ENCODE measurements around the gene NOC2L. TPM values are rescaled to one million over a fixed set of nuclear protein-coding genes. Genes with fewer than 3 reads are reported as not detected.

Gene NOC2L
- total RNA-seq, 1 donor from 2014 or later: 90.3 TPM

DNA sequence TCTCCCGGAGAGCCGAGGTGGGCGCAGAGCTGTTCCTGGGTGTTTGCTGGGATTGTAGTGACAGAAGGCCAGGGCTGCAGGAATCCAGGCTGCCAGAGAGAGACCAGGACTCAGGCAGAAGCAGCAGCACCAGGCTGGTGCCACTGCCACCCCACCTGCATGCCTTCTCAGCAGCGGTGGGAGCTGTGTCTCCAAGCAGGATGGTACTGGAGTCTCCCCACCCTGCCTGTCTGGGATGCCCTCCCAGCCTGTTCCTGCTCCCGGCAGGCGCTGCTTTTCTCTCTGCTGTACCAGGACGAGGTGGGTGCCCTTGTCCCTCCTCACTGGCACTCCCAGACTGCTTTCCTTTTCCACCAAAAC is 45.3 kb upstream of the NOC2L start:
- TF ChIP-seq, protein P1, sequence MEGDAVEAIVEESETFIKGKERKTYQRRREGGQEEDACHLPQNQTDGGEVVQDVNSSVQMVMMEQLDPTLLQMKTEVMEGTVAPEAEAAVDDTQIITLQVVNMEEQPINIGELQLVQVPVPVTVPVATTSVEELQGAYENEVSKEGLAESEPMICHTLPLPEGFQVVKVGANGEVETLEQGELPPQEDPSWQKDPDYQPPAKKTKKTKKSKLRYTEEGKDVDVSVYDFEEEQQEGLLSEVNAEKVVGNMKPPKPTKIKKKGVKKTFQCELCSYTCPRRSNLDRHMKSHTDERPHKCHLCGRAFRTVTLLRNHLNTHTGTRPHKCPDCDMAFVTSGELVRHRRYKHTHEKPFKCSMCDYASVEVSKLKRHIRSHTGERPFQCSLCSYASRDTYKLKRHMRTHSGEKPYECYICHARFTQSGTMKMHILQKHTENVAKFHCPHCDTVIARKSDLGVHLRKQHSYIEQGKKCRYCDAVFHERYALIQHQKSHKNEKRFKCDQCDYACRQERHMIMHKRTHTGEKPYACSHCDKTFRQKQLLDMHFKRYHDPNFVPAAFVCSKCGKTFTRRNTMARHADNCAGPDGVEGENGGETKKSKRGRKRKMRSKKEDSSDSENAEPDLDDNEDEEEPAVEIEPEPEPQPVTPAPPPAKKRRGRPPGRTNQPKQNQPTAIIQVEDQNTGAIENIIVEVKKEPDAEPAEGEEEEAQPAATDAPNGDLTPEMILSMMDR (IDR thresholded peaks at IDR 0.05; ENCODE audit: partially characterized antibody, unreplicated experiment): no peak
- DNase-seq: no peak
- Mint-ChIP-seq H3K27ac (ENCODE audit: unreplicated experiment) (peak overlapping the region; percentile 82), H3K4me1 (ENCODE audit: low read depth, unreplicated experiment) (peaks cover 18% of the 10 kb centered on the region), H3K9me3 (ENCODE audit: unreplicated experiment) (peaks cover 8% of the 10 kb centered on the region), H3K27me3 (ENCODE audit: unreplicated experiment) (peaks cover 15% of the 10 kb centered on the region), H3K4me3 (ENCODE audit: unreplicated experiment) (peak overlapping the region; percentile 83), H3K36me3 (ENCODE audit: unreplicated experiment) (no peaks in the 10 kb centered on the region)

DNA sequence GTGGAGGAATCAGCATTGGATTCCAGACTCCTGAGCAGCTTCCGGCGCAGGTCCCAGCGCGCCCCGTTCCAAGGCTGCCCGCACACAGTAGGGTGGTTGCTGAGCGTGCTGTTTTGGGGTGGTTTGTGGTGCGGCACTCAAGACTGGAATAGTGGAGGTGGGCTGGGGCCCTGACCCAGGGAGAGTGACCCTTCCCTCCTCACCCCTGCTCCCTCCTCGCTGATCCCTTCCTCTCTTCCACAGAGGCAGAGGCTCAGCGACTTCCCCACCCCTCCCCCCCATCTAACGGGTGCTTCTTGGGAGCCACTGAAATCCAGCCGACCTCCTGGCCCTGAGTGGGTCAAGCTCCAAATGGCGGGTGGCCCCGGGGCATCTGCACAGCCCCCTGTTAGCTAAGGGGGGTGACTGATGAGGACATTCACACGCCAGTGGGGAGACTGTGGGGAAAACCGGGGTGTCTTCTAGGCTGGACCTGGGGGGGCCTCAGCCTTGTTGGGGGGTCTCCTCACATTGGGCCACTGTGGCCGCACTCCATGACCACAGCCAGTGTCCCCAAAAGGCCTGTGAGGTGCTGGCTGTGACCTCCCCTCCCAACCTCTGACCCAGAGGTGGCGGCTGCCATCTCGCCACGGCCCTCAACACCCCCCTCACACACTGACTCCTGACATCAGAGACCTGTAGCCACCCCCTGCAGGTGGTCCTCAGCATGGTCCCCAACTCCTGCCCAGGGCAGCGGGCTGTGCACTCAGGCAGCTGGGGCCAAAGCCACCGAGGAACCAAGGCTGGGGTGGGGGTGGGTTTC is 44.8 kb upstream of the NOC2L start:
- H3K9me3 Mint-ChIP-seq (ENCODE audit: unreplicated experiment): peaks cover 6% of the 10 kb centered on the region
- peaks cover 18% of the 10 kb centered on the region for H3K4me1 Mint-ChIP-seq (ENCODE audit: low read depth, unreplicated experiment)
- no peak overlapping the region for H3K27ac Mint-ChIP-seq (ENCODE audit: unreplicated experiment)
- DNase-seq: no peak
- H3K4me3 Mint-ChIP-seq (ENCODE audit: unreplicated experiment): peak overlapping the region; percentile 83
- H3K36me3 Mint-ChIP-seq (ENCODE audit: unreplicated experiment): no peaks in the 10 kb centered on the region
- TF ChIP-seq, protein P1 (IDR thresholded peaks at IDR 0.05; ENCODE audit: partially characterized antibody, unreplicated experiment): no peak
- H3K27me3 Mint-ChIP-seq (ENCODE audit: unreplicated experiment): peaks cover 15% of the 10 kb centered on the region

DNA sequence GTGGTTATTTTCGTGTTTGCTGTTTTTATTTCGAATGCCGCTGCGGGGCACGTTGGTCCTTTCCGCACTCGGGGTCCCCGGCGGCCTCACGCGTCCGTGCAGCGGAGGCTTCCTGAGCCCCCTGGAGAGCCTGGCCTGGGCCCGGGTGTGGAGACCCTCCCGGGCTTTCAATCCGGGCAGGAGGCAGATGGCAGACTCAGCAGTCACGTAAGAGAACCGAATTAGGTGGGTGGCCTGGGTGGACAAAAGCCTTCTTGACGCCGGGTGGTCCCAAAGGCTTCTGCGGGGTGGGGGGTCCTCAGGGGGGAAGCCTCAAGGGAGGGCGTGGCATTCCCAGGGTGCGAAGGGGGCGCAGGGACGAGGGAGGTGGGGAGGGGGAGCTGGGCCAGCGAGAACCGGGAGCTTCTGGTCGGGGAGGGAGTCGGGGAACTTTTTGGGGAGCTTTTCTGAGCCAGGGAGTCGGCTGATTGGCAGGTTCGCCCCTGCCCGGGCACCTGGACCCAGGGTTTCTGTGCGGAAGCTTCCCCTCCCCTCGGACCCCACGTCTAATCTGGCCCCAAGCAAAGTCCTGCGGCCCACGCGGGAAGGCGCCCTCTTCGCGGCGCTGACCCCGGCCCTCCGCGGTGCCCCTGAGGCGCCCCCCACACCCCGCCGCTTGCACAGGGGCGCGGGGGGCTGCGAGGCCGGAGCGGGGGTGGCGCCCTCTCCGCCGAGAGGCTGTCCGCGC is 42.2 kb upstream of the NOC2L start:
- Mint-ChIP-seq H3K27ac (ENCODE audit: unreplicated experiment) (peak overlapping the region; percentile 95), H3K27me3 (ENCODE audit: unreplicated experiment) (peaks cover 15% of the 10 kb centered on the region), H3K4me1 (ENCODE audit: low read depth, unreplicated experiment) (peaks cover 15% of the 10 kb centered on the region), H3K9me3 (ENCODE audit: unreplicated experiment) (peaks cover 7% of the 10 kb centered on the region), H3K4me3 (ENCODE audit: unreplicated experiment) (peak overlapping the region; percentile 91), H3K36me3 (ENCODE audit: unreplicated experiment) (no peaks in the 10 kb centered on the region)
- TF ChIP-seq, protein P1 (IDR thresholded peaks at IDR 0.05; ENCODE audit: partially characterized antibody, unreplicated experiment): no peak
- DNase-seq: peak; percentile 58

DNA sequence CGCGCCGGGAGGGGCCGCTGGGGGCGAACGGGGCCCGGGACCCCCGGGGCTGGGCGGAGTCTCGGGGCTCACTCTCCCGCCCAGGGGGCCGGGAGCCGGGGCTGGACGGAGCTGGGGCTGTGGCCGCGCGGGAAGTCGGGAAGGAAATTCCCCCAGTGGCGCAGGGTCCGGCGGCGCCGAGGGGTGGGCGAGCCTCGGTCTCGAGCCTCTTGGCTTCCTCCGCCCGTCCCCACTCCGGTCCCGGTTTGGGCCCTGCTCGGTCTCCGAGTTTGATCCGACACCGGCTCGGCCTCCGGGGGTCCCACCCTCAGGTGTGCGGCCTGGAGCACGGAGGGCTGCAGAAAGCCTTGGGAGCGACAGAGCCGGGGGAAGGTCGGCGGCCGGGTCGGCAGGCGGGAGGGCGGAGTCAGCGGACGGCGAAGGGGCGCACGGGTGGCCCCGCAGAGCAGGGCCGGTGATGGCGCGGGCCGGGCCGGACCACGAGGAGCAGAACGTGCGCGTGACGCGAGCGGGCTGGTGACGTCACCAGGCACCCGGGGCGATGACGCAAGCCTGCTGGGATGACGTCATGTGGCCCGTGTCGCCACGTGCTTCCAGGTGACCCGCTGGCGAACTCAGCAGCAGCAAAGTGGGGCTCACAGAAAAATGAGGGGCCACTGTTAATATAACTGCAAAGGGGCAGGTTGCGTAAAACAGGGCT is 41.5 kb upstream of the NOC2L start:
- peak overlapping the region; percentile 95 for H3K27ac Mint-ChIP-seq (ENCODE audit: unreplicated experiment)
- H3K27me3 Mint-ChIP-seq (ENCODE audit: unreplicated experiment): peaks cover 18% of the 10 kb centered on the region
- H3K4me3 Mint-ChIP-seq (ENCODE audit: unreplicated experiment): peak overlapping the region; percentile 91
- DNase-seq: peak; percentile 90
- peaks cover 17% of the 10 kb centered on the region for H3K4me1 Mint-ChIP-seq (ENCODE audit: low read depth, unreplicated experiment)
- no peaks in the 10 kb centered on the region for H3K36me3 Mint-ChIP-seq (ENCODE audit: unreplicated experiment)
- TF ChIP-seq, protein P1 (IDR thresholded peaks at IDR 0.05; ENCODE audit: partially characterized antibody, unreplicated experiment): no peak
- H3K9me3 Mint-ChIP-seq (ENCODE audit: unreplicated experiment): peaks cover 9% of the 10 kb centered on the region
